ENCODE results near the gene EPS8L2. TPM values are rescaled to one million over a fixed set of nuclear protein-coding genes. Genes with fewer than 3 reads are reported as not detected.
A peak's percentile ranks its signal among the peaks of the same experiment; 100 is the strongest.

EPS8L2 gene
- total RNA-seq, 2 donors from 2014 or later: 126 to 153 TPM

GRCh38 chr11:704781-705645, 1.0 kb upstream of the EPS8L2 start:
- no peaks in the 10 kb centered on the region for H3K9me3 ChIP-seq
- H3K36me3 ChIP-seq (replicated peaks in 1 of 2; ENCODE audit: insufficient read depth in 1 of 2, low read depth in 2 of 2): no peaks in the 10 kb centered on the region
- H3K4me1 ChIP-seq: peaks cover 75% of the 10 kb centered on the region
- DNase-seq (peak; percentile 89 to 95 (median 94)), ATAC-seq (peak; percentile 84)
- H3K4me3 ChIP-seq: peak overlapping the region; percentile 1 to 45
- peak overlapping the region; percentile 74 to 94 (median 88) for H3K27ac ChIP-seq
- intact Hi-C loops (cut with DNase I): no loop called here
- 12 to 14% methylated on average over 8 to 20 of the region's 27 CpGs for WGBS, 2 donors
- TF ChIP-seq CTCF (IDR thresholded peaks at IDR 0.05) (peak in 1 of 7 experiments; percentile 16), POLR2A (IDR thresholded peaks at IDR 0.05) (peak; percentile 57 to 80 (median 75))
- H3K27me3 ChIP-seq: no peaks in the 10 kb centered on the region

- Histone ChIP-seq H3K36me3 (replicated peaks in 1 of 2; ENCODE audit: insufficient read depth in 1 of 2, low read depth in 2 of 2) (no peaks in the 10 kb centered on the region), H3K4me3 (peak overlapping the region; percentile 27 to 44), H3K4me1 (peaks cover 84% of the 10 kb centered on the region), H3K27me3 (no peaks in the 10 kb centered on the region), H3K9me3 (no peaks in the 10 kb centered on the region), H3K27ac (peak overlapping the region; percentile 74 to 94 (median 88))
- intact Hi-C loops (cut with DNase I): no loop called here
- 5 to 10% methylated on average over 9 to 22 of the region's 22 CpGs for WGBS, 2 donors
- DNase-seq: peak; percentile 48 to 69 (median 56)
- peak in 2 of 3 donors; percentile 51 to 56 for TF ChIP-seq POLR2A (IDR thresholded peaks at IDR 0.05)
- peak in 1 of 7 experiments; percentile 16 for TF ChIP-seq CTCF (IDR thresholded peaks at IDR 0.05)
- peak; percentile 16 for ATAC-seq
These were observed 467 bp downstream of the EPS8L2 start for GRCh38 chr11:706439-706956.

- TF ChIP-seq CTCF (IDR thresholded peaks at IDR 0.05) (peak in 3 of 7 experiments; percentile 15 to 35 (median 27)), POLR2A (IDR thresholded peaks at IDR 0.05) (peak in 1 of 3 donors; percentile 24)
- DNase-seq: peak; percentile 41 to 69 (median 53)
- ATAC-seq: peak; percentile 2
- H3K27me3 ChIP-seq: no peaks in the 10 kb centered on the region
- H3K27ac ChIP-seq: peak overlapping the region; percentile 74 to 94 (median 88)
- H3K4me3 ChIP-seq: peak overlapping the region; percentile 27 to 44
- WGBS, 2 donors: 8 to 14% methylated on average over 22 of the region's 30 CpGs
- peaks cover 85% of the 10 kb centered on the region for H3K4me1 ChIP-seq
- H3K36me3 ChIP-seq (replicated peaks in 1 of 2; ENCODE audit: insufficient read depth in 1 of 2, low read depth in 2 of 2): no peaks in the 10 kb centered on the region
- intact Hi-C loops (cut with DNase I): no loop called here
- no peaks in the 10 kb centered on the region for H3K9me3 ChIP-seq
These were observed 1.2 kb downstream of the EPS8L2 start for GRCh38 chr11:706957-707816.

GRCh38 chr11:707817-708420, 1.9 kb downstream of the EPS8L2 start:
- Histone ChIP-seq H3K4me1 (peaks cover 85% of the 10 kb centered on the region), H3K27ac (peak overlapping the region; percentile 74 to 94 (median 88))

More at GRCh38 chr11:707817-708420, 1.9 kb downstream of the EPS8L2 start:
- no peaks in the 10 kb centered on the region for H3K36me3 ChIP-seq (replicated peaks in 1 of 2; ENCODE audit: insufficient read depth in 1 of 2, low read depth in 2 of 2)
- ATAC-seq (peak; percentile 22), DNase-seq (peak; percentile 52 to 76 (median 66))
- TF ChIP-seq CTCF (IDR thresholded peaks at IDR 0.05): no peak
- peak in 1 of 3 donors; percentile 19 for TF ChIP-seq POLR2A (IDR thresholded peaks at IDR 0.05)
- H3K27me3 ChIP-seq: no peaks in the 10 kb centered on the region
- 35% methylated on average over 14 of the region's 16 CpGs; no CpG with 5 or more reads in 1 of the 2 donors for WGBS, 2 donors
- H3K9me3 ChIP-seq: no peaks in the 10 kb centered on the region
- intact Hi-C loops (cut with DNase I): no loop called here
- no peak overlapping the region for H3K4me3 ChIP-seq

All from body of pancreas (tissue), 4 donors.